Endothelial cell of umbilical vein (primary cell): ENCODE measurements around the gene SEC22A.

Source experiments
- EZH2 ChIP-seq: IDR thresholded peaks from 2 replicates; pipeline ENCODE4 v1.6.1; 2012; ENCODE audit warnings: borderline replicate concordance, low read depth, mild to moderate bottlenecking, moderate library complexity, low read length, inconsistent platforms; ENCODE audit not compliant: severe bottlenecking
- GATA2 ChIP-seq: IDR thresholded peaks from 2 replicates; pipeline ENCODE4 v1.7.0; 2011; ENCODE audit warnings: low read depth, mild to moderate bottlenecking, moderate library complexity, mixed read lengths, low read length; ENCODE audit not compliant: insufficient read length, insufficient read depth
- JUN ChIP-seq: IDR thresholded peaks from 2 replicates; pipeline ENCODE4 v1.6.1; 2011; ENCODE audit warnings: borderline replicate concordance, low read depth; ENCODE audit not compliant: insufficient read length, insufficient read depth
- MYC ChIP-seq: IDR thresholded peaks from one replicate; pipeline ENCODE4 v1.6.1; 2011; ENCODE audit warnings: mild to moderate bottlenecking, low read depth, low read length
- POLR2A ChIP-seq: IDR thresholded peaks from 2 replicates; pipeline ENCODE4 v1.6.1; 2012; ENCODE audit warnings: low read depth, mild to moderate bottlenecking, control low read depth, low read length
- POLR2AphosphoS5 ChIP-seq: IDR thresholded peaks from 2 replicates; pipeline ENCODE4 v1.6.1; 2012; ENCODE audit warnings: low read depth, mild to moderate bottlenecking, control low read depth, low read length, moderate library complexity; ENCODE audit not compliant: insufficient read depth
- TF ChIP-seq, protein P1 (sequence below), 2 donors: IDR thresholded peaks; 1 replicate in 1 of 2; 2 replicates in 1 of 2; pipeline ENCODE4 v1.5.1; 2011; ENCODE audit warnings: low read length in 2 of 2, mild to moderate bottlenecking in 2 of 2, moderate library complexity in 2 of 2, control low read depth in 1 of 2, inconsistent platforms in 1 of 2, low read depth in 1 of 2; ENCODE audit not compliant: insufficient read depth in 1 of 2; ENCODE audit errors: extremely low read depth in 1 of 2
- TF ChIP-seq, protein P2 (sequence below): IDR thresholded peaks from 2 replicates; pipeline ENCODE4 v1.6.1; 2011; ENCODE audit not compliant: insufficient read depth, insufficient read length

DNA sequence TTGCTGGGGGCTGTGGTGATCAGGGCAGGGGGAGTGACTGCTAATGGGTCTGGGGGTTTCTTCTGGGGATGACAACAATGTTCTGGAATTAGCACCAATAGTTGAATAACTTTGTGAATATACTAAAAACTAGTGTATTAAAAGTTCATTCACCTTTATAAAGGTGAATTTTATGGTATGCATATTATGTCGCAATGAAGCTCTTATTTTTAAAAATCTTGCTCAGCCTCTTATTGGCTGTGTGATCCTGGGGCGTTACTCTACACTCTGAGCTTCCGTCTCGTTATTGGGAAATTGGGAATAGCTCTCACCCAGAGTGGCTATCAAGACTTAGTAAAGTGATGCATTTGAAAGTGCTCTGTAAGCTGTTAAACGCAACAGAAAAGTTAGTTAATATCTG, 105.3 kb downstream of the SEC22A start:
- TF ChIP-seq, protein P1, sequence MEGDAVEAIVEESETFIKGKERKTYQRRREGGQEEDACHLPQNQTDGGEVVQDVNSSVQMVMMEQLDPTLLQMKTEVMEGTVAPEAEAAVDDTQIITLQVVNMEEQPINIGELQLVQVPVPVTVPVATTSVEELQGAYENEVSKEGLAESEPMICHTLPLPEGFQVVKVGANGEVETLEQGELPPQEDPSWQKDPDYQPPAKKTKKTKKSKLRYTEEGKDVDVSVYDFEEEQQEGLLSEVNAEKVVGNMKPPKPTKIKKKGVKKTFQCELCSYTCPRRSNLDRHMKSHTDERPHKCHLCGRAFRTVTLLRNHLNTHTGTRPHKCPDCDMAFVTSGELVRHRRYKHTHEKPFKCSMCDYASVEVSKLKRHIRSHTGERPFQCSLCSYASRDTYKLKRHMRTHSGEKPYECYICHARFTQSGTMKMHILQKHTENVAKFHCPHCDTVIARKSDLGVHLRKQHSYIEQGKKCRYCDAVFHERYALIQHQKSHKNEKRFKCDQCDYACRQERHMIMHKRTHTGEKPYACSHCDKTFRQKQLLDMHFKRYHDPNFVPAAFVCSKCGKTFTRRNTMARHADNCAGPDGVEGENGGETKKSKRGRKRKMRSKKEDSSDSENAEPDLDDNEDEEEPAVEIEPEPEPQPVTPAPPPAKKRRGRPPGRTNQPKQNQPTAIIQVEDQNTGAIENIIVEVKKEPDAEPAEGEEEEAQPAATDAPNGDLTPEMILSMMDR (IDR thresholded peaks at IDR 0.05; ENCODE audit: extremely low read depth in 1 of 2, insufficient read depth in 1 of 2, low read depth in 1 of 2, low read length in 2 of 2) = no peak
- TF ChIP-seq POLR2A (no peak), EZH2 (no peak), POLR2AphosphoS5 (no peak), JUN (no peak), GATA2 (no peak), MYC (no peak)
- TF ChIP-seq, protein P2, sequence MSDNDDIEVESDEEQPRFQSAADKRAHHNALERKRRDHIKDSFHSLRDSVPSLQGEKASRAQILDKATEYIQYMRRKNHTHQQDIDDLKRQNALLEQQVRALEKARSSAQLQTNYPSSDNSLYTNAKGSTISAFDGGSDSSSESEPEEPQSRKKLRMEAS = no peak
